SW480 (cell line): ENCODE data around the gene CDC45.

Experiments
- DNase-seq: peaks from one replicate; pipeline ENCODE4 v3.0.0-alpha.2; 2016; ENCODE audit warnings: low spot score

The CDC45 gene

GRCh38 chr22:19470010-19470409 lies 9.7 kb upstream of the CDC45 start:
- DNase-seq = no peak

GRCh38 chr22:19471572-19471971 lies 8.1 kb upstream of the CDC45 start:
- DNase-seq = no peak

DNA sequence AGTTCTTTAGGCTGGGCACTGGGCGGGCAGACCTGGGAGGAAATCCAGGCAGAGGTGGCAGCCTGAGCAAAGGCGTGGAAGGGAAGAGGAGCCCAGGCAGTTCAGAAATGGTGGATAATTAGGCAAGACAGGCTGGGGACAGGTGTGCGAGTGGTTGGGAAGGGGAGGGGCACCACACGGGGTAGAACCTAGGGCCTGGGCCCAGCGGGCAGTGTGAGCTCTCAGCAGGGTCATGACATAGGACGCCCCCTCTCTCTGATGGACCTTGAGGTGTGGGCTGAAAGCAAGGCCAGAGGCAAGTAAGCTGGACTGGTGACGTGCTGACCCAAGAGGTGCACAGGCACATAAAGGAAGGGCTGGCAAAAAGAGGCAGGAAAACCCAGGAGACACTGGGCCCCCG lies 7.5 kb upstream of the CDC45 start:
- no peak for DNase-seq

- peak; percentile 2 for DNase-seq
Measured at GRCh38 chr22:19473578-19473977, 6.1 kb upstream of the CDC45 start.

DNA sequence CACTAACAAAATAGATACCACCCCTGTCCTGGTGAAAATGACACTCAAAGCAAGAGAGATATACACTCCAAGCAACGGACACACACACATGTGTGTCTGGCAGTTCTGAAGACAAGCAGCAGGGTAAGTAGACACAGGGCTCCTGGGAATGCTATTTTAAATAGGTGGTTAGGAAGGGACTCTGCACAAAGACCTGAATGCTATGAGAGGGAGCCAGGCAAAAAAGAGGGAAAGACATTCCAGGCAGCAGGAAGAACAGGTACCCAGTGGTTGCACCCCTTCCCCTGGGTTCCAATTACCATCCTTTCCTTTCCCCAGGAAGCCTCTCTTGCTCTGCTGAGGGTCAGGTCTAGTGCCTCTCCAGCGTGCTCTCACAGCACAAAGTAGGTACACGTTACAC lies 3.7 kb upstream of the CDC45 start:
- DNase-seq = no peak

GRCh38 chr22:19477321-19478044 lies 2.2 kb upstream of the CDC45 start:
- peak; percentile 4 for DNase-seq

- DNase-seq = no peak
Measured at GRCh38 chr22:19478045-19478900, 1.4 kb upstream of the CDC45 start.

DNA sequence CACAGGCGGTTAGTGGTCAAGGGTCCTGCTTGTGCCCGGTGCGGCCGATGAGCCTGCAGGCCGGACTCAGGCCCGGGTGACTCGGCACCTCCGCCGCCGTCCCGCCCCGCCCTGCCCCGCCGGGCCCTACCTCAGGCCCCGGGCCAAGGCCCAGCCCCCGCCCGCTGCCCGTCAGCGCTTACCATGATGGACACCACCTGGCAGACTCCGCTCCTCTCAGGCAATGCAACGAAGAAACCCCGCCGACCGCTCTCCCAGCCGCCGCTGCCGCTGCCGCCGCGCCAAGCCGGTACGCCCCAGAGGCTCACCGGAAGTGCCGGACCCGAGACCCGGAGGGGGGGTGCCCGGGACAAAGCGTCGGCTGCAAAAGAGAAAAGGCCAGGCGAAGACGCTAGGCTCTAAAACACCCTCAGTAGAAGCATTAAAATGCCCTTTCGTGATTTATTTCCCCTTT lies 792 bp upstream of the CDC45 start, which contains the start of gene UFD1:
UFD1 (minus strand) TSS at position 293 of the 454 bp plus-strand sequence; CDS start at position 185, 108 bp downstream.
- peak; percentile 76 for DNase-seq

GRCh38 chr22:19480173-19480568 lies 451 bp downstream of the CDC45 start:
- DNase-seq = no peak

DNA sequence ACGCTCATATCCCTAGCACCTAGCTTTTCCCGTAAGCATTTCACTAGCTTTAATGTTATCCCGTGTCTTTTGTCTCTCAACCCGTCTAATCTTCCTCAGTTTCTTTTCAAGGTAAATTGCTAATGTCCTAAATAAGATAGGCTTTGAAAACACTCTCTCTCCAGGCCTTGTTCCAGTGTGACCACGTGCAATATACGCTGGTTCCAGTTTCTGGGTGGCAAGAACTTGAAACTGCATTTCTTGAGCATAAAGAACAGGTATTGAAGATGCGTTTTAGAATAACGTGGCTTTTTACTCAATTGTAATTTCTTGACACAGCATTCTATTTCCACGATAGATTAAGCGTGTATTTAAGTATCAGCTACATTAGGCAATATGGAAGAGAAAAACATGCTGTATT lies 1.1 kb downstream of the CDC45 start:
- no peak for DNase-seq

- no peak for DNase-seq
Measured at GRCh38 chr22:19482297-19482696, 2.6 kb downstream of the CDC45 start.

DNA sequence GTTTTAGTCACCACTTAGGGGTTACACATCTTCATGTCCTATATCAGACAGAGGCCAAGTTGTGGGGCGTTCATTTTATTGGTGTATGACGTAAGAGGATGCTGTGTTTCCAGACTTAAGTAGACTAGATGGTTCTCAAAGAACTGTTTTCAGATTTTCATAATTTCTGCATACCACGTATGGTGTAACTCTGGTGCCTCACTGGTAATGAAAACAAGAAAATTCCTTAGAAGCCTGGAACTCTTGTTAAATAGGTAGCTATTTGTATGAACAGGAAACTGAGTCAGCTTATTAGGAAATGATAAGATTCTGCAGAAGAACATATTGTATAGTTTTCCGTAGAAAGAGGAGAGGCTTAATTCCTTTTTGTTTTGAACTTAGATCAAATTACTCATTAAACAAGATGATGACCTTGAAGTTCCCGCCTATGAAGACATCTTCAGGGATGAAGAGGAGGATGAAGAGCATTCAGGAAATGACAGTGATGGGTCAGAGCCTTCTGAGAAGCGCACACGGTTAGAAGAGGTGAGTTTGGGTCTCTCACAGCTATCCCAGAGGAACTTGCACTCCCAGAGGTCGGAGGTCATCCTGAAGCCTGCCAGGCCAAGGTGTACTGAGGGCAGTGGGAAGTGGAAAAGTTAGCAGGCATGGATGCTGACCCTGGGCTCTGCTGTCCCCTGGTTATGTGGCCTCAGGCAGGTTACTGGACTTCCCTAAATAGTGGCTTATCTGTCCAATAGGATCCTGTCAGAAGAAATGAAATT lies 3.9 kb downstream of the CDC45 start:
- DNase-seq = no peak

DNA sequence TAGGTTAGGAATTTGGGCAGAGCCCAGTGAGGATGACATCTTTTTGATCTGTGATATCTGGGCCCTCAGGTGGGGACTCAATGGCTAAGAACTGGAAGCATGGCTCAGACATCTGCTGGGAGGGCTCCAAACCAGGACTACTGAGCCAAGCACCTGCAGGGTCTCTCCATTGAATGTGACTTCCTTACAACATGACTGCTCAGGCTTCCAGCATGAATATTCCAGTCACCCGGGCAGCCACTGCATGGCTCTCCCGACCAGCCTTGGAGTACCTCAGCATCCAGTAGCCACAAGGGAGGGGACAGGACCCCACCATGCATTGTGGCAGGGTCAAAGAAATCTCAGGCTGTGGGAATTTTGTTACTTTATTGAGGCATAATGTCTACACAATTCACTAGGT lies 8.6 kb downstream of the CDC45 start:
- no peak for DNase-seq

DNA sequence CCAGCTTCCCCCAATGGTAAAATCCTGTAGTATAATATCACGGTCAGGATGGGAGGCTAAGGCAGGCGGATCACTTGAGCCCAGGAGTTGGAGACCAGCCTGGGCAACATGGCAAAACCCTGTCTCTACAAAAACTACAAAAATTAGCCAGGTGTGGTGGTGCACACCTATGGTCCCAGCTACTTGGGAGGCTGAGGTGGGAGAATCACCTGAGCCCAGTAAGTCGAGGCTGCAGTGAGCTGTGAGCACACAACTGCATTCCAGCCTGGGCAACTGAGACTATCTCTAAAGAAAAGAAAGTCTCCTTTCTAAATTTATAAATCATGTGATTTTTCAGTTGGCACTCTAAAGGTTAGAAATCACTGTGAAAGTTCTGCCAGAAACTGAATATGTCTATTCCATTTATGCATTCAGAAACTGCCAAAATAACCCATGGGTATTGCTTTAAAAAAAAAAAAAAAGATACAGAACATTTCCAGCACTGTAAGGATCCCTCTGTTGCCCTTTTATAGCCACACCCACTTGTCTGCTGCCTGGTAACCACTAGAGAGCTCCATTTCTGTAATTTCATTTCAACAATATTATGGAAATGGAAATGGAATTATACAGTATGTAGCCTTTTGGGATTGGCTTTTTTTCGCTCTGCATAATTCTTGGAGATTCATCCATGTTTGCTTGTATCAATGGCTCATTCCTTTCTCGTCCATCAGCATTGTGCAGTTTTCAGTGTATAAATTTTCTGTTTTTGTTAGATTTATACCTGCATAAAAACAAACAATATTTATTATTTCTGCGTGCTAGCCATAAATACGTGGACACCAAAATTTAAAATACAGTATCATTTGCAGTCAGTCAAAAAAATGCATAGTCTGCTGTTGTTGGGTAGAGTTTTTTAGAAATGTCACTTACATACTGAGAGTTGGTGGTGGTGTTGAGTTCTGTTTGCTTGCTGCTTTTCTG lies 9.4 kb downstream of the CDC45 start:
- peak; percentile 34 for DNase-seq

- DNase-seq = no peak
Measured at GRCh38 chr22:19490628-19491230, 11.0 kb downstream of the CDC45 start.

DNA sequence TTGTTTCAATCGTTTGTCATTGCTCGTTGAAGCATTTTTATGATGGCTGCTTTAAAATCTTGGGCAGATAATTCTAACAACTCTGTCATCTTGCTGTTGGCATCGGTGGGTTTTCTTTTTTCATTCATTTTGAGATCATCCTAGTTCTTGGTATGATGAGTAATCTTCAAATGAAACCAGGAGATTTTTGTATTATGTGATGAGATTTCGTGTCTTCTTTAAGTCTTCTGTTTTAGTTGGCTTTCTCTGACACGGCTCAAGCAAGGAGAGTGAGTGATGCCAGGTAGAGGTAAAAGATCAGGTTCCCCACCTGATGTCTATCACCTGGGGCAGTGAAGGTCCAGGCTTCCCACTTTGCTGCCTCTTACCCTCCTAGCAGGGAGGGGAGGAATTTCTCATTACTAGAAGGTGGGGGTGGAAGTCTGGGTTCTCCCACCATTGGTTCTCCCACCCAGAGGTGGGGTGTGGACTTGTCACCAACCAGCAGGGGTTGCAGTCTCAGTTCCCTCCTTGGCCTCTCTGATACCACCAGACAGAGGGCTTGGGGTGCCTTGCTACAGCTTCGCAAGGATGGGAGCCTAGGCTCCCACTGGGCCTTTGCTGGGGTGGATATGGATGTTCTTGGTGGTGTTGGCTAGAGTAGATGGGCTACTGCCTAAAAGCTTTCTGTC lies 12.9 kb downstream of the CDC45 start:
- no peak for DNase-seq

DNA sequence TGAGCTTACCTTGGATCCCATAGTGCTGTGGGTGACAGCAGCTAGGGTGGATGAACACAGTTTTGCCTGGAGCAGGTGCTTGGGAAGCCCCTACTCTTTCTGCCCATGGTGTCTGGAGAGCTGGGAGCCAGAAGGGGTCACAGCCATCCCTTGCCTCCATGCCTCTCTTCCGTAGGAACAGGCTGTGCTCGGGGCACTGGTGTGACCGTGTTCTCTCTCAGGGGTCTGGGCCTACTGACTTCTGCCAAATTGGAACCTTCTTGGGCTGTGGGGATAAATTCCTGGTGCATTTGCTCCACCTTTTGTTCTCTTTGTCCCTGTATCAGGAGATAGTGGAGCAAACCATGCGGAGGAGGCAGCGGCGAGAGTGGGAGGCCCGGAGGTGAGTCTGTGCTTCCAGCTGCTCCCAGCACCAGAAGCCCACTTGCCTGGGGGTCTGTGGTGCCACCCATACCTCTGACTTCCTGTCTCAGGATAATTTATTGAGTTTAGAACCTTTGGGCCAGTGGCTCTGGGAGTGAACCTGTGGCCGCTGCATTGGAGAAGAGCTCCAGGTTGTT lies 14.4 kb downstream of the CDC45 start:
- no peak for DNase-seq

- DNase-seq = no peak
Measured at GRCh38 chr22:19494676-19495173, 15.0 kb downstream of the CDC45 start.

DNA sequence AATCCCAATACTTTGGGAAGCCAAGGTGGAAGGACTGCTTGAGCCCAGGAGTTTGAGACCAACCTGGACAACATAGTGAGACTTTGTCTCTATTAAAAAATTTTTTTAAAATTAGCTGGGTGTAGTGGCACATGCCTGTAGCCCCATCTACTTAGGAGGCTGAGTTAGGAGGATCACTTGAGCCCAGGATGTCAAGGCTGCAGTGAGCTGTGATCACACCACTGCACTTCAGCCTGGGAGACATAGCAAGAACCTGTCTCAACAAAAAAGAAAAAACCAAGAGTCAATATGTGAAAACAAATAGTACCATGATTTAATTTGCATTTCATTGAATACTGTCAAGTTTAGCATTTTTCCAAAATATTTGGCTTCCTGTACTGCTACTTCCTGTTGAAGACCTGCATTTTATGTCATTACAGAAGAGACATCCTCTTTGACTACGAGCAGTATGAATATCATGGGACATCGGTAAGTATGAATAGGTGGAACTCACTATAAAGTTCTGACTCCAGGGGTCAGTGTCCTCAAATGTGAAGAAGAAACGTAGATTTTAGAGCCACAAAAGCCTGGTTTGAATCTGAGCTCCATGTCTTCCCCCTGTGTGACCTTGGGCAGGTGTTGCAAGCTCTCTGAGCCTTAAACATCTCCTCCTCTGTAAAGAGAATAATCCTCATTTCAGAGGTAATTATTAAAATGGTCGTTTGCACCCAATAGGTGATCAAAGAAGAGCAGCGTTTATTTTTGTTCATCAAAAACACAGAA lies 16.0 kb downstream of the CDC45 start:
- no peak for DNase-seq
